A673 (cell line): ENCODE measurements around the gene SOBP.

Source experiments
- EZH2 ChIP-seq: fragments of 200-600 bp; sonication (generic); IDR thresholded peaks from 2 replicates; pipeline ENCODE4 v1.6.1; 2017; ENCODE audit warnings: borderline replicate concordance, low read depth, mild to moderate bottlenecking, mixed read lengths, antibody characterized with exemption, low read length; ENCODE audit not compliant: poor library complexity, severe bottlenecking
- TF ChIP-seq, protein P1 (sequence below): fragments of 300-800, 200-600 bp; sonication (generic); conservative IDR thresholded peaks from 2 replicates; pipeline ENCODE4 v1.5.1; 2017; ENCODE audit warnings: low read depth, mild to moderate bottlenecking, antibody characterized with exemption, low read length, moderate library complexity, mixed read lengths

DNA sequence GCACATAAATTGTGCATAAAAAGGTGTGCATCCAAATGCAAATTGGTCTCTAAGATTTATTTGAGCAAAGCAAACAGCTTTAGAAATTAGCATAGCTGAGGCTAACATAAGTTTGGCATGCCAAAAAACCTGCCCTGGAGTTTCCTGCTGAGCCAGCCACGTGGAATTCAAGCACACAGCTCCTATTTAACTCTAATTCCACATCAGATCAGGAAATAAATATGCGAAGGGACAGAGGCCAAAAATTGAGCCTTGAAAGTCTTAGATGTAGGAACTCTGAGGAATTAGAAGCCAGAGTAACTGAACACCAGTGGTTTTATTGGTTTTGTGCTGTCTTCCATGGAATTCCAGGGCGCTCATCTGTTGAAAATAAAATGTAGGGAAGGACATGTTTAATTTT lies 19.6 kb downstream of the SOBP start:
- TF ChIP-seq, protein P1, sequence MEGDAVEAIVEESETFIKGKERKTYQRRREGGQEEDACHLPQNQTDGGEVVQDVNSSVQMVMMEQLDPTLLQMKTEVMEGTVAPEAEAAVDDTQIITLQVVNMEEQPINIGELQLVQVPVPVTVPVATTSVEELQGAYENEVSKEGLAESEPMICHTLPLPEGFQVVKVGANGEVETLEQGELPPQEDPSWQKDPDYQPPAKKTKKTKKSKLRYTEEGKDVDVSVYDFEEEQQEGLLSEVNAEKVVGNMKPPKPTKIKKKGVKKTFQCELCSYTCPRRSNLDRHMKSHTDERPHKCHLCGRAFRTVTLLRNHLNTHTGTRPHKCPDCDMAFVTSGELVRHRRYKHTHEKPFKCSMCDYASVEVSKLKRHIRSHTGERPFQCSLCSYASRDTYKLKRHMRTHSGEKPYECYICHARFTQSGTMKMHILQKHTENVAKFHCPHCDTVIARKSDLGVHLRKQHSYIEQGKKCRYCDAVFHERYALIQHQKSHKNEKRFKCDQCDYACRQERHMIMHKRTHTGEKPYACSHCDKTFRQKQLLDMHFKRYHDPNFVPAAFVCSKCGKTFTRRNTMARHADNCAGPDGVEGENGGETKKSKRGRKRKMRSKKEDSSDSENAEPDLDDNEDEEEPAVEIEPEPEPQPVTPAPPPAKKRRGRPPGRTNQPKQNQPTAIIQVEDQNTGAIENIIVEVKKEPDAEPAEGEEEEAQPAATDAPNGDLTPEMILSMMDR, result no peak
- TF ChIP-seq EZH2, result no peak
